Neutrophil (primary cell): Measurements from ENCODE around the gene SUPT3H.

Experiments used
- H3K27ac ChIP-seq: fragments of 200-600 bp; sonication (generic); 2 replicates; pipeline ENCODE4 v1.5.1; 2016; ENCODE audit warnings: mild to moderate bottlenecking, moderate library complexity
- H3K27me3 ChIP-seq: fragments of 200-600 bp; sonication (generic); 2 replicates; pipeline ENCODE4 v1.6.0; 2016; ENCODE audit warnings: mild to moderate bottlenecking
- H3K36me3 ChIP-seq: fragments of 200-600 bp; sonication (generic); 2 replicates; pipeline ENCODE4 v1.5.1; 2017
- H3K4me1 ChIP-seq, 2 experiments: fragments of 200-600 bp in 1 of 2; sonication (generic) in 1 of 2; 1 replicate in 1 of 2; 2 replicates in 1 of 2; pipeline versions ENCODE4 v1.5.1 to v1.6.1; 2013 to 2016; ENCODE audit warnings: low read depth in 1 of 2, low read length in 1 of 2, mild to moderate bottlenecking in 1 of 2, moderate library complexity in 1 of 2; ENCODE audit not compliant: control insufficient read depth in 1 of 2, insufficient read depth in 1 of 2
- H3K4me3 ChIP-seq, 2 experiments: fragments of 200-600 bp in 1 of 2; sonication (generic) in 1 of 2; 1 replicate in 1 of 2; 2 replicates in 1 of 2; pipeline ENCODE4 v1.5.1; 2013 to 2016; ENCODE audit warnings: low read depth in 1 of 2, low read length in 1 of 2, mild to moderate bottlenecking in 1 of 2, moderate library complexity in 1 of 2
- H3K9me3 ChIP-seq: fragments of 200-600 bp; sonication (generic); 2 replicates; pipeline ENCODE4 v1.5.1; 2016
- CTCF ChIP-seq: fragments of 200-600 bp; sonication (generic); IDR thresholded peaks from 2 replicates; pipeline ENCODE4 v1.5.1; 2016; ENCODE audit warnings: antibody characterized with exemption

SUPT3H gene

GRCh38 chr6:45256697-45257695 is 120.7 kb downstream of the SUPT3H start:
- Histone ChIP-seq H3K4me3 (no peak overlapping the region), H3K27ac (no peak overlapping the region), H3K4me1 (no peaks in the 10 kb centered on the region), H3K9me3 (no peaks in the 10 kb centered on the region), H3K27me3 (no peaks in the 10 kb centered on the region), H3K36me3 (no peaks in the 10 kb centered on the region)
- TF ChIP-seq CTCF: no peak

GRCh38 chr6:45255434-45255833 is 122.3 kb downstream of the SUPT3H start:
- Histone ChIP-seq H3K9me3 (no peaks in the 10 kb centered on the region), H3K4me1 (no peaks in the 10 kb centered on the region), H3K4me3 (no peak overlapping the region), H3K36me3 (no peaks in the 10 kb centered on the region), H3K27me3 (no peaks in the 10 kb centered on the region), H3K27ac (no peak overlapping the region)
- TF ChIP-seq CTCF: no peak

GRCh38 chr6:45254253-45254652 is 123.5 kb downstream of the SUPT3H start:
- Histone ChIP-seq H3K27me3 (no peaks in the 10 kb centered on the region), H3K36me3 (no peaks in the 10 kb centered on the region), H3K4me3 (no peak overlapping the region), H3K9me3 (no peaks in the 10 kb centered on the region), H3K4me1 (no peaks in the 10 kb centered on the region), H3K27ac (no peak overlapping the region)
- TF ChIP-seq CTCF: no peak

- no peaks in the 10 kb centered on the region for H3K27me3 ChIP-seq
- H3K4me1 ChIP-seq: no peaks in the 10 kb centered on the region
- H3K4me3 ChIP-seq: no peak overlapping the region
- H3K9me3 ChIP-seq: no peaks in the 10 kb centered on the region
- H3K36me3 ChIP-seq: no peaks in the 10 kb centered on the region
- H3K27ac ChIP-seq: no peak overlapping the region
- TF ChIP-seq CTCF: no peak
Observed at GRCh38 chr6:45253453-45253852, 124.3 kb downstream of the SUPT3H start.

GRCh38 chr6:45231660-45232059 is 146.1 kb downstream of the SUPT3H start:
- Histone ChIP-seq H3K27me3 (no peaks in the 10 kb centered on the region), H3K9me3 (no peaks in the 10 kb centered on the region), H3K4me1 (no peaks in the 10 kb centered on the region), H3K36me3 (no peaks in the 10 kb centered on the region), H3K27ac (no peak overlapping the region), H3K4me3 (no peak overlapping the region)
- no peak for TF ChIP-seq CTCF
